ENCODE results near the gene ZNRF1. TPM values are rescaled to one million over a fixed set of nuclear protein-coding genes. Genes with fewer than 3 reads are reported as not detected.

The ZNRF1 gene
- total RNA-seq, 2 donors from 2014 or later = 9.3 to 21.4 TPM

DNA sequence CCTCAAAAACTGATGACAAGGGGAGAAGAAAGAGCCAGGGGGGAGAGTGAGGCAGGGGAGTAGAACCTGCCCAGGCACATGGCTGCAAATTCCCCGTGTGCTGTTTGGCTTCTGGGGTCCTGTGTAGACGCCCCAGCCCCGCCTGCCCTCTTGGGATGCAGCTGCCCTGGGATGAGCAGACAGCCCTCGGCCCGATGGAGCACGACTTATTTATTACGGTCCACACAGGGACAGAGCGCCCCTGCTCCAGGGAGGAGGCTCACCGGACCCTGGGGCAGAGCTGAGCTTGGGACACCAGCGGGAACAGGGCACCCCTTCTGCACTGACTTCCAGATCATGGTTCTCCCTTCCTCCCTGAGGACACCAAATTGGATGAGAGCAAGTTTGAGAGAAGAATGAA is 108.7 kb downstream of the ZNRF1 start:
- H3K4me1 ChIP-seq = peaks cover 34% of the 10 kb centered on the region
- intact Hi-C loops (cut with DNase I) = no loop called here

DNA sequence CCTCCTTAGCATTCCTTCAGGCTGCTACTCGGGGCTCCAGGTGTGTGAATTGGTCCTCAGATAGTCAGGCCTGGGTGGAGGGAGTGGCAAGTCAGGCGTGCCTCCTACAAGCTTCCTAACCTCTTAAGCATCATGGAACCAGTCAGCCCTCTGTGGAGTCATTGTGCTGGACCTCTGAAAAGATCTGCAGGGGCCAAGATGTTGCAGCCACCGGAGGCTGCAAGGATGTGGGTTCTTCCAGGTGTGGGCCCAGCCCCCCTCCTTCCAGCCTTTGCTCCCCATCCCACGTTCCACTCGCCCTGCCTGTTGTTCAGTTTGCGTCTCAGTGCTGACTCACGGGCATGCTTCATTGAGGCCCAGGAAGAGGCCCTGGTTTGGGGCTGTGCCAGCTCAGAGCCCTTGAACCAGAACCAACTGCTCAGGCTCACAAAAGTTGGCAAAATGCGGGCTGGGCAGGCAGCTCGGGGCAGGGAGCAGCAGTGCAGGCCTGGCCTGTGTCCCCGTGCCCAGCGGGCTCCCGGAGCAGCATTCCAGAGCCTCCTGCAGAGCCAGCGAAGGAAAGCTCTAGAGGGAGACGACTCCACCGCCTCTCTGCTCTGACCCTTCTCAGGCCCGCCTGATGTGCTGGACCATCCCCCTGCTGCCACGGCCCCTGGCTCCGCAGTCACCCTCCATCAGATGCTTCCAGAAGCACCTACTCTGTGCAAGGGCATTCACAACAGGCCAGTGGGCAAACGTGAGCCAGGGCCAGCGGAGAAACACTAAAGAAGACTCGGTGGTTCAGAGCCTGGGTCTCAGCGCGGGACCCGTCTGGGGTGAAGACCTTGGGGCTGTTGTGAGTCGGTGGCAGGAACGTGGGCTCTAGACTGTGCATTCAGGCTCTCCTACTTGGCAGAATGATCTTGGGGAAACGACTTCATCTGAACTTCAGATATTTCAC is 110.2 kb downstream of the ZNRF1 start:
- intact Hi-C loops (cut with DNase I) = no loop called here
- Histone ChIP-seq H3K36me3 (replicated peaks in 1 of 2; ENCODE audit: insufficient read depth in 1 of 2, low read depth in 2 of 2) (no peaks in the 10 kb centered on the region), H3K9me3 (no peaks in the 10 kb centered on the region), H3K4me1 (peaks cover 34% of the 10 kb centered on the region), H3K4me3 (no peak overlapping the region), H3K27me3 (no peaks in the 10 kb centered on the region), H3K27ac (peak overlapping the region; percentile 64 to 85 (median 74))
- DNase-seq (peak; percentile 93 to 98 (median 96)), ATAC-seq (peak; percentile 83)
- WGBS, 2 donors = 20 to 40% methylated on average over 22 to 27 of the region's 27 CpGs
- peak in 1 of 3 donors; percentile 30 for TF ChIP-seq POLR2A (IDR thresholded peaks at IDR 0.05)
- TF ChIP-seq, protein P1, sequence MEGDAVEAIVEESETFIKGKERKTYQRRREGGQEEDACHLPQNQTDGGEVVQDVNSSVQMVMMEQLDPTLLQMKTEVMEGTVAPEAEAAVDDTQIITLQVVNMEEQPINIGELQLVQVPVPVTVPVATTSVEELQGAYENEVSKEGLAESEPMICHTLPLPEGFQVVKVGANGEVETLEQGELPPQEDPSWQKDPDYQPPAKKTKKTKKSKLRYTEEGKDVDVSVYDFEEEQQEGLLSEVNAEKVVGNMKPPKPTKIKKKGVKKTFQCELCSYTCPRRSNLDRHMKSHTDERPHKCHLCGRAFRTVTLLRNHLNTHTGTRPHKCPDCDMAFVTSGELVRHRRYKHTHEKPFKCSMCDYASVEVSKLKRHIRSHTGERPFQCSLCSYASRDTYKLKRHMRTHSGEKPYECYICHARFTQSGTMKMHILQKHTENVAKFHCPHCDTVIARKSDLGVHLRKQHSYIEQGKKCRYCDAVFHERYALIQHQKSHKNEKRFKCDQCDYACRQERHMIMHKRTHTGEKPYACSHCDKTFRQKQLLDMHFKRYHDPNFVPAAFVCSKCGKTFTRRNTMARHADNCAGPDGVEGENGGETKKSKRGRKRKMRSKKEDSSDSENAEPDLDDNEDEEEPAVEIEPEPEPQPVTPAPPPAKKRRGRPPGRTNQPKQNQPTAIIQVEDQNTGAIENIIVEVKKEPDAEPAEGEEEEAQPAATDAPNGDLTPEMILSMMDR (IDR thresholded peaks at IDR 0.05) = no peak

More for the DNA sequence above, 108.7 kb downstream of the ZNRF1 start:
- TF ChIP-seq, protein P1 (IDR thresholded peaks at IDR 0.05) = no peak
- no peak for TF ChIP-seq POLR2A (IDR thresholded peaks at IDR 0.05)
- Histone ChIP-seq H3K27me3 (no peaks in the 10 kb centered on the region), H3K27ac (no peak overlapping the region), H3K36me3 (replicated peaks in 1 of 2; ENCODE audit: insufficient read depth in 1 of 2, low read depth in 2 of 2) (no peaks in the 10 kb centered on the region), H3K9me3 (no peaks in the 10 kb centered on the region), H3K4me3 (no peak overlapping the region)
- ATAC-seq = no peak
- WGBS, 2 donors = 85 to 93% methylated on average over 8 to 10 of the region's 10 CpGs
- DNase-seq = no peak

DNA sequence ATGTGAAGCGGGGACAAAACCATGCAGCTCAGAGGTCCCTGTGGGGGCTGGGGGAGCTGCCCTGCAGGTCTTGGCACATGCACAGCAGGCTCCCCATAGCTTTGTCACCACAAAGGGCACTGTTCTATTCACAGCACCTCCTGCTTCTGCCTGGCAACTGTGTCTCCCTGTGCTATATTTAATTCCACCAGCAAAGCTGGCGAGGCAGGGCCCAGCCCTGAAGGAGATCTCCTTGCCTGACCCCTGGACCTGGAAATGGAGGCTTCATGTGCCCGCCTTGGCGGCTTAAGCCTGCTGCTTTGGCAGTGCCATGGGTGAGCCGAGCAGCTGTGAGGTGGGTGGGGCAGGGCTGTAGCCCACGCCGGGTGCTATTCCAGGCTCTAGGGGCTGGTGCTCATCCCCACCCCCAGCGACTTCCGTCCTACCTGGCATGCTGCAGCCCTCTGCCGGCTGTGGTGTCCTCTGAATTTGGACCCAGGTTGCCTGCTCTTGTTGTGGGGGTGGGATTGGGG is 111.0 kb downstream of the ZNRF1 start:
- Histone ChIP-seq H3K4me3 (no peak overlapping the region), H3K4me1 (peaks cover 36% of the 10 kb centered on the region), H3K9me3 (no peaks in the 10 kb centered on the region), H3K27me3 (no peaks in the 10 kb centered on the region), H3K27ac (peak overlapping the region; percentile 58 to 85 (median 73)), H3K36me3 (replicated peaks in 1 of 2; ENCODE audit: insufficient read depth in 1 of 2, low read depth in 2 of 2) (no peaks in the 10 kb centered on the region)
- peak; percentile 34 to 65 (median 50) for DNase-seq
- TF ChIP-seq, protein P1 (IDR thresholded peaks at IDR 0.05) = no peak
- no peak for TF ChIP-seq POLR2A (IDR thresholded peaks at IDR 0.05)
- WGBS, 2 donors = 33 to 34% methylated on average over 1 to 10 of the region's 10 CpGs
- no peak for ATAC-seq
- intact Hi-C loops (cut with DNase I) = loop anchor here (10.0 kb wide), 1 partner anchor 405 kb away; the partner anchor contains the start of gene MLKL

DNA sequence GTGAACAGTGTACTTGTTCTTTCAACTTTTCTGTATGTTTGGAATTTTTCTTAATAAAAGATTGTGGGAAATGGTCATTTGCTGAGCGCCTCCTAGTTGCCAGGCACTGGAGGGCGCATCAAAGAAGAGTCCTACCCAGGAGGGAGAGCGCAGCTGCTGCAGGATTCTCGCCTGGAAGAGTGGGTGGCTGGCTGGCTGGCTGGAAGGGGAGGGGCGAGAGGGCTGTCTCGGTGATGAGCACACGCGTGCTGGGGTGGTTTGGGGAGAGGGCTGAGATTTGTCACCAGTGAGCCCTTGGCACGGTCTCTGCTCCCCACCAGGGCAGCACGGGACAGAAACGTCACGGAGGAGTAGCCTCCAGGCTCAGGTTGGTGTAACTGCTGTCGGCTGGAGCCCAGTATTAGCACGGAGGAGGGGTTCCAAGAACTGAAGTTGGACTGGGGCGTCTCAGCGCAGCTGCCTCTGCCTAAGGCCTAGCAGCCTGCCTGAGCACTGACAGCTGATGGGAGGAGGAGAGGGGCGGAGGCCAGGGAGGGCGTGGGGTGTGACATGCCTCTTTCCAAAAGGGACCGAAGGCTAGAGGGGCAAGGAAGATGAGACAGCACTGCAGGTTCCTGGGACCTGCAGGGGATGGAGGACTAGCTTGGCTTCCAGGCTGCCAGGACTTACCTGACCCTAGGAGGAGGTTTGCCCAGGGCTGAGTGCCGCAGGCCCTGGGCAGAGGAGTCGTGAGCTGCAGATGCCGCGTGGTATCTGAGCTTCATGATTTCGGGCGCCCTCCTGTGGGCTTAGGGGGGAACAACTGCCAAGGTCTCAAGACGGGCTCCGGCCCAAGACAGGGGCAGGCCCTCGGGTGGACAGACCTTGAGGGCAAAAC is 112.1 kb downstream of the ZNRF1 start:
- H3K4me3 ChIP-seq = no peak overlapping the region
- H3K9me3 ChIP-seq = no peaks in the 10 kb centered on the region
- peak; percentile 78 for ATAC-seq
- no peaks in the 10 kb centered on the region for H3K27me3 ChIP-seq
- H3K36me3 ChIP-seq (replicated peaks in 1 of 2; ENCODE audit: insufficient read depth in 1 of 2, low read depth in 2 of 2) = no peaks in the 10 kb centered on the region
- 32 to 50% methylated on average over 17 to 28 of the region's 28 CpGs for WGBS, 2 donors
- TF ChIP-seq POLR2A (IDR thresholded peaks at IDR 0.05) = peak in 1 of 3 donors; percentile 12
- TF ChIP-seq, protein P1 (IDR thresholded peaks at IDR 0.05) = peak; percentile 80 to 96 (median 92)
- H3K27ac ChIP-seq = peak overlapping the region; percentile 1 to 82 (median 38)
- intact Hi-C loops (cut with DNase I) = loop anchor here (10.0 kb wide), 1 partner anchor 406 kb away; the partner anchor contains the start of gene MLKL
- H3K4me1 ChIP-seq = peaks cover 47% of the 10 kb centered on the region
- peak; percentile 91 to 93 (median 92) for DNase-seq
